BLaER1 (cell line): ENCODE results near the gene MARK2.

ENCODE experiments used
- H3K27ac ChIP-seq: shearing (Covaris generic); formaldehyde crosslinking; 2 replicates; pipeline ENCODE4 v1.8.1; 2022
- H3K27me3 ChIP-seq: shearing (Covaris generic); formaldehyde crosslinking; 2 replicates; pipeline ENCODE4 v1.8.1; 2022
- H3K36me3 ChIP-seq: shearing (Covaris generic); formaldehyde crosslinking; 2 replicates; pipeline ENCODE4 v1.8.1; 2022
- H3K4me1 ChIP-seq: shearing (Covaris generic); formaldehyde crosslinking; 2 replicates; pipeline ENCODE4 v1.8.1; 2022
- H3K4me2 ChIP-seq: shearing (Covaris generic); formaldehyde crosslinking; 2 replicates; pipeline ENCODE4 v1.8.1; 2022
- H3K4me3 ChIP-seq: shearing (Covaris generic); formaldehyde crosslinking; 2 replicates; pipeline ENCODE4 v1.8.1; 2022
- H3K9ac ChIP-seq: shearing (Covaris generic); formaldehyde crosslinking; 2 replicates; pipeline ENCODE4 v1.8.1; 2022
- H3K9me3 ChIP-seq: shearing (Covaris generic); formaldehyde crosslinking; 2 replicates; pipeline ENCODE4 v1.8.1; 2022
- H4K20me1 ChIP-seq: shearing (Covaris generic); formaldehyde crosslinking; 2 replicates; pipeline ENCODE4 v1.8.1; 2022
- Cebpa-rat ChIP-seq: shearing (Covaris generic); IDR thresholded peaks from 2 replicates; pipeline ENCODE4 v1.8.1; 2022

Gene MARK2

GRCh38 chr11:63944987-63945386 is 106.1 kb downstream of the MARK2 start:
- Histone ChIP-seq H3K9ac (peak overlapping the region; percentile 46), H4K20me1 (peaks cover 63% of the 10 kb centered on the region), H3K4me3 (no peak overlapping the region), H3K36me3 (peaks cover 68% of the 10 kb centered on the region), H3K4me2 (peak overlapping the region; percentile 55), H3K27ac (0 out of 2 replicates have a peak overlapping the region, but pooled peaks have one; percentile 21), H3K4me1 (peaks cover 48% of the 10 kb centered on the region), H3K27me3 (no peaks in the 10 kb centered on the region), H3K9me3 (no peaks in the 10 kb centered on the region)
- TF ChIP-seq Cebpa-rat, result no peak

- no peak for TF ChIP-seq Cebpa-rat
- Histone ChIP-seq H3K4me1 (peaks cover 42% of the 10 kb centered on the region), H3K4me3 (no peak overlapping the region), H3K4me2 (peak overlapping the region; percentile 55), H3K36me3 (peaks cover 75% of the 10 kb centered on the region), H3K27ac (0 out of 2 replicates have a peak overlapping the region, but pooled peaks have one; percentile 21), H3K27me3 (no peaks in the 10 kb centered on the region), H3K9ac (peak overlapping the region; percentile 46), H3K9me3 (no peaks in the 10 kb centered on the region), H4K20me1 (peaks cover 56% of the 10 kb centered on the region)
Observed at GRCh38 chr11:63945477-63946163, 106.7 kb downstream of the MARK2 start.

- Histone ChIP-seq H4K20me1 (peaks cover 15% of the 10 kb centered on the region; the same call in 1 of the 2 replicates), H3K36me3 (peaks cover 87% of the 10 kb centered on the region), H3K9ac (peak overlapping the region; percentile 65), H3K4me3 (no peak overlapping the region), H3K27ac (peak overlapping the region; percentile 68), H3K9me3 (no peaks in the 10 kb centered on the region), H3K27me3 (no peaks in the 10 kb centered on the region), H3K4me1 (peaks cover 37% of the 10 kb centered on the region), H3K4me2 (peak overlapping the region; percentile 84)
- TF ChIP-seq Cebpa-rat, result no peak
Observed at GRCh38 chr11:63951779-63952536, 113.0 kb downstream of the MARK2 start.

GRCh38 chr11:63952570-63952969 is 113.7 kb downstream of the MARK2 start:
- peaks cover 15% of the 10 kb centered on the region; the same call in 1 of the 2 replicates for H4K20me1 ChIP-seq
- TF ChIP-seq Cebpa-rat, result no peak
- H3K27ac ChIP-seq, result peak overlapping the region; percentile 68
- no peaks in the 10 kb centered on the region for H3K9me3 ChIP-seq
- H3K4me3 ChIP-seq, result no peak overlapping the region
- H3K4me1 ChIP-seq, result peaks cover 38% of the 10 kb centered on the region
- peaks cover 86% of the 10 kb centered on the region for H3K36me3 ChIP-seq
- H3K9ac ChIP-seq, result peak overlapping the region; percentile 65; the same call in 1 of the 2 replicates
- peak overlapping the region; percentile 84 for H3K4me2 ChIP-seq
- no peaks in the 10 kb centered on the region for H3K27me3 ChIP-seq

GRCh38 chr11:63958008-63958407 is 119.1 kb downstream of the MARK2 start:
- no peak overlapping the region for H3K27ac ChIP-seq
- H4K20me1 ChIP-seq, result no peaks in the 10 kb centered on the region
- no peaks in the 10 kb centered on the region for H3K9me3 ChIP-seq
- H3K4me3 ChIP-seq, result no peak overlapping the region
- no peak for TF ChIP-seq Cebpa-rat
- no peak overlapping the region for H3K9ac ChIP-seq
- no peak overlapping the region for H3K4me2 ChIP-seq
- H3K4me1 ChIP-seq, result peaks cover 42% of the 10 kb centered on the region
- H3K27me3 ChIP-seq, result no peaks in the 10 kb centered on the region
- peaks cover 65% of the 10 kb centered on the region for H3K36me3 ChIP-seq
